Mucosa of descending colon (tissue), 3 donors: ENCODE data around the gene ARHGEF5. TPM values are rescaled to one million over a fixed set of nuclear protein-coding genes. Genes with fewer than 3 reads are reported as not detected.
"Not testable (repeated sequence)": the region's sequence is repeated elsewhere in the genome, so short reads cannot be mapped to it uniquely, and the experiment has no call there.

Experiments
- ATAC-seq: fragments of 200-7000 bp; cut with Tn5 transposase; one replicate; pipeline ENCODE4 v1.9.1; 2020; ENCODE audit warnings: mild to moderate bottlenecking, moderate library complexity
- DNase-seq, 3 donors: peaks; one replicate each; pipeline ENCODE4 v3.0.0-alpha.2; 2020
- H3K36me3 ChIP-seq: fragments of 200-600 bp; one replicate; pipeline ENCODE4 v1.8.0; 2021; ENCODE audit warnings: low read depth, mild to moderate bottlenecking
- H3K4me1 ChIP-seq: fragments of 200-600 bp; one replicate; pipeline ENCODE4 v1.8.0; 2021; ENCODE audit warnings: low read depth, mild to moderate bottlenecking
- H3K4me3 ChIP-seq: fragments of 200-600 bp; one replicate; pipeline ENCODE4 v1.8.0; 2021; ENCODE audit warnings: mild to moderate bottlenecking
- H3K9me3 ChIP-seq: fragments of 200-600 bp; one replicate; pipeline ENCODE4 v1.8.0; 2021; ENCODE audit warnings: mild to moderate bottlenecking
- CTCF ChIP-seq: fragments of 200-600 bp; IDR thresholded peaks from one replicate; pipeline ENCODE4 v1.8.0; 2022; ENCODE audit warnings: antibody characterized with exemption, mild to moderate bottlenecking
- intact Hi-C, 2 donors: fragments of 100-400 bp; cut with DNase I in 1 of 2; cut with micrococcal nuclease in 1 of 2; formaldehyde crosslinking; loops; one replicate each; pipeline versions ENCODE4 v1.11.0 to v1.11.1; 2022; cut with DNase I, micrococcal nuclease
- total RNA-seq, 3 donors: library from RNA; stranded (reverse); fragmentation: NEBNext Ultra II Directional in 2 of 3; extraction: Animal tissue kit (Norgen Biotek cat#: 25700) in 2 of 3; gene quantifications; one replicate each; pipeline versions ENCODE4 v1.2.1 to v1.2.4, GENCODE V29; 2021 to 2023
- donor health status: DM: no; HTN: no; CAD: no; lungs with moderate emphysema.
- donor health status: DM: no; HTN: no; CAD: no.
- donor health status: DM: no; HTN: yes; CAD: no.

Gene ARHGEF5
- total RNA-seq, 3 donors from 2014 or later, result 54.7 to 102 (median 68.9) TPM

- peak; percentile 56 for ATAC-seq
- intact Hi-C loops, result not testable (repeated sequence)
Observed at GRCh38 chr7:144356185-144356584, 983 bp downstream of the ARHGEF5 start.

GRCh38 chr7:144356860-144357259 is 1.7 kb downstream of the ARHGEF5 start:
- ATAC-seq, H3K36me3 ChIP-seq, H3K9me3 ChIP-seq, DNase-seq, intact Hi-C loops, H3K4me1 ChIP-seq, H3K4me3 ChIP-seq: not testable (repeated sequence)

More at GRCh38 chr7:144356185-144356584, 983 bp downstream of the ARHGEF5 start:
- H3K36me3 ChIP-seq, H3K4me3 ChIP-seq, H3K9me3 ChIP-seq, H3K4me1 ChIP-seq, DNase-seq: not testable (repeated sequence)

GRCh38 chr7:144362061-144362460 is 6.9 kb downstream of the ARHGEF5 start:
- H3K4me3 ChIP-seq, H3K36me3 ChIP-seq, H3K9me3 ChIP-seq, DNase-seq, intact Hi-C loops, H3K4me1 ChIP-seq: not testable (repeated sequence)
- peak; percentile 9 for ATAC-seq

GRCh38 chr7:144365523-144365922 is 10.3 kb downstream of the ARHGEF5 start:
- H3K9me3 ChIP-seq, H3K36me3 ChIP-seq, intact Hi-C loops, H3K4me1 ChIP-seq, ATAC-seq, DNase-seq, H3K4me3 ChIP-seq: not testable (repeated sequence)

GRCh38 chr7:144367250-144367649 is 12.0 kb downstream of the ARHGEF5 start:
- H3K36me3 ChIP-seq, intact Hi-C loops, H3K4me3 ChIP-seq, H3K9me3 ChIP-seq, ATAC-seq, H3K4me1 ChIP-seq, DNase-seq: not testable (repeated sequence)

GRCh38 chr7:144369221-144369620 is 14.0 kb downstream of the ARHGEF5 start:
- intact Hi-C loops, H3K4me3 ChIP-seq, H3K9me3 ChIP-seq, H3K4me1 ChIP-seq, DNase-seq, H3K36me3 ChIP-seq: not testable (repeated sequence)
- peak; percentile 56 for ATAC-seq

GRCh38 chr7:144378651-144379050 is 23.4 kb downstream of the ARHGEF5 start:
- ATAC-seq (no peak), DNase-seq (no peak)
- H3K9me3 ChIP-seq, result no peaks in the 10 kb centered on the region
- H3K36me3 ChIP-seq, result no peaks in the 10 kb centered on the region
- H3K4me1 ChIP-seq, result no peaks in the 10 kb centered on the region
- TF ChIP-seq CTCF, result no peak
- H3K4me3 ChIP-seq, result no peak overlapping the region
- intact Hi-C loops, result no loop called here

GRCh38 chr7:144379776-144380384 is 24.7 kb downstream of the ARHGEF5 start:
- no peaks in the 10 kb centered on the region for H3K36me3 ChIP-seq
- ATAC-seq (no peak), DNase-seq (no peak)
- intact Hi-C loops, result no loop called here
- H3K9me3 ChIP-seq, result no peaks in the 10 kb centered on the region
- H3K4me3 ChIP-seq, result no peak overlapping the region
- no peak for TF ChIP-seq CTCF
- H3K4me1 ChIP-seq, result peaks cover 6% of the 10 kb centered on the region

GRCh38 chr7:144384071-144384470 is 28.9 kb downstream of the ARHGEF5 start:
- TF ChIP-seq CTCF, result no peak
- intact Hi-C loops, result no loop called here
- H3K36me3 ChIP-seq, result no peaks in the 10 kb centered on the region
- peak in 1 of 3 donors; percentile 36 for DNase-seq
- H3K9me3 ChIP-seq, result no peaks in the 10 kb centered on the region
- no peak overlapping the region for H3K4me3 ChIP-seq
- peaks cover 6% of the 10 kb centered on the region for H3K4me1 ChIP-seq
- peak; percentile 96 for ATAC-seq
